DND-41 (cell line): ENCODE data around the gene KIF3C.
"Not testable (repeated sequence)": the region's sequence is repeated elsewhere in the genome, so short reads cannot be mapped to it uniquely, and the experiment has no call there.

Source experiments
- CTCF ChIP-seq: IDR thresholded peaks from 2 replicates; pipeline ENCODE4 v1.5.1; 2012; ENCODE audit warnings: borderline replicate concordance, low read length, moderate library complexity, mild to moderate bottlenecking; ENCODE audit not compliant: poor library complexity, severe bottlenecking; ENCODE audit errors: extremely low read depth
- EZH2 ChIP-seq: IDR thresholded peaks from 3 replicates; pipeline ENCODE4 v1.6.1; 2012; ENCODE audit warnings: borderline replicate concordance, low read depth, mild to moderate bottlenecking, moderate library complexity, low read length, inconsistent platforms; ENCODE audit not compliant: severe bottlenecking

- not testable (repeated sequence) for TF ChIP-seq EZH2, CTCF
These were observed 86.0 kb downstream of the KIF3C start for GRCh38 chr2:25896308-25896707.
